Measurements from ENCODE around the gene LYPD1. TPM values are rescaled to one million over a fixed set of nuclear protein-coding genes. Genes with fewer than 3 reads are reported as not detected.

Gene LYPD1
- total and polyA plus RNA-seq, 2 of the 4 experiments (the other 2 are of a cell fraction): 66.1 to 87.6 TPM

- Histone ChIP-seq H3K27me3 (ENCODE audit: control insufficient read depth, insufficient read depth, low read length) (no peaks in the 10 kb centered on the region), H3K14ac (replicated peaks; ENCODE audit: low read depth, low read length) (no peak overlapping the region), H3K4me1 (ENCODE audit: control insufficient read depth, insufficient read depth, low read length) (0 out of 2 replicates have a peak, but pooled peaks cover 2% of the 10 kb centered on the region), H2BK20ac (ENCODE audit: low read depth, low read length) (no peak overlapping the region), H3K4ac (ENCODE audit: low read depth, low read length) (no peak overlapping the region), H3K27ac (ENCODE audit: insufficient read depth, low read length) (no peak overlapping the region), H2BK15ac (ENCODE audit: low read depth, low read length) (no peak overlapping the region), H3K18ac (ENCODE audit: low read depth, low read length) (no peak overlapping the region), H4K5ac (ENCODE audit: low read depth, low read length) (no peak overlapping the region), H2AFZ (replicated peaks; ENCODE audit: low read length, poor library complexity) (no peak overlapping the region), H3K9ac (ENCODE audit: low read depth, low read length) (no peak overlapping the region), H4K20me1 (ENCODE audit: insufficient read depth, low read length) (peaks cover 6% of the 10 kb centered on the region; the same call in 1 of the 2 replicates), H2BK120ac (ENCODE audit: low read depth, low read length) (no peak overlapping the region), H3K4me3 (ENCODE audit: insufficient read depth, low read depth, low read length) (no peak overlapping the region), H3K9me1 (ENCODE audit: insufficient read depth, low read length) (peaks cover 22% of the 10 kb centered on the region), H3K4me2 (ENCODE audit: low read depth, low read length) (no peak overlapping the region), H3K79me1 (ENCODE audit: low read depth in 1 of 2, low read length in 2 of 2) (peaks cover 16 to 58% of the 10 kb centered on the region in 2 experiments; a peak in 3 of 4 replicates), H2AK5ac (ENCODE audit: low read depth, low read length) (no peak overlapping the region), H4K8ac (ENCODE audit: low read depth in 2 of 2, low read length in 2 of 2) (peak overlapping the region in 1 of 2 experiments; percentile 5; a peak in 1 of 4 replicates), H2BK5ac (ENCODE audit: low read depth, low read length, poor library complexity, severe bottlenecking) (no peak overlapping the region), H4K91ac (ENCODE audit: insufficient read depth, low read depth, low read length) (no peak overlapping the region), H3K23ac (ENCODE audit: low read depth, low read length) (no peak overlapping the region), H3K56ac (ENCODE audit: extremely low read depth, insufficient read depth, low read length) (no peak overlapping the region), H2AK9ac (replicated peaks; ENCODE audit: low read depth, low read length, poor library complexity) (no peak overlapping the region), H3K9me3 (ENCODE audit: control insufficient read depth, insufficient read depth, low read length) (no peaks in the 10 kb centered on the region), H3K36me3 (ENCODE audit: control insufficient read depth, insufficient read depth, low read length) (peaks cover 21% of the 10 kb centered on the region)
- dilution Hi-C loops (cut with HindIII; ENCODE audit: low sequenced_read_pairs, unreplicated experiment) (no loop called here), intact Hi-C loops (cut with micrococcal nuclease) (loop anchor here (10.0 kb wide), 1 partner anchor 359 kb away; no protein-coding TSS in a partner anchor), in situ Hi-C loops (cut with MboI; ENCODE audit: low sequenced_read_pairs) (no loop called here)
- DNase-seq (no peak), ATAC-seq (ENCODE audit: low read depth) (no peak)
- ChIA-PET POLR2A (ENCODE audit: unreplicated experiment) (no interaction called here), CTCF (no interaction called here)
- WGBS, 2 experiments (ENCODE audit: extremely low coverage in 2 of 2, insufficient read length in 1 of 2): 91% methylated on average over 6 of the region's 18 CpGs; no CpG with 5 or more reads in 1 of the 2 experiments
- no TSS peak for BruUV-seq (replicated peaks)
- no peak for TF ChIP-seq CEBPB (IDR thresholded peaks at IDR 0.05; ENCODE audit: low read depth, low read length)
- TF ChIP-seq CTCF (conservative IDR thresholded peaks at IDR 0.05; ENCODE audit: low read depth, low read length): no peak
- TF ChIP-seq MAFK (IDR thresholded peaks at IDR 0.05; ENCODE audit: low read depth, low read length): no peak
- no peak for TF ChIP-seq MAZ (IDR thresholded peaks at IDR 0.05; ENCODE audit: borderline replicate concordance, low read depth, low read length)
- no peak for TF ChIP-seq SMC3 (IDR thresholded peaks at IDR 0.05; ENCODE audit: low read depth, low read length)
- TF ChIP-seq FOS (IDR thresholded peaks at IDR 0.05; ENCODE audit: low read depth, low read length): no peak
- no peak for TF ChIP-seq RFX5 (IDR thresholded peaks at IDR 0.05; ENCODE audit: low read depth, low read length)
- no peak for TF ChIP-seq BHLHE40 (IDR thresholded peaks at IDR 0.05; ENCODE audit: low read depth, low read length)
- TF ChIP-seq POLR2A (IDR thresholded peaks at IDR 0.05; ENCODE audit: low read depth, low read length): no peak
- no peak for TF ChIP-seq NFE2L2 (IDR thresholded peaks at IDR 0.05; ENCODE audit: low read depth, low read length)
- TF ChIP-seq RCOR1 (IDR thresholded peaks at IDR 0.05; ENCODE audit: insufficient replicate concordance, low read length): no peak
- TF ChIP-seq MXI1 (IDR thresholded peaks at IDR 0.05; ENCODE audit: borderline replicate concordance, low read depth, low read length): no peak
- TF ChIP-seq USF2 (IDR thresholded peaks at IDR 0.05; ENCODE audit: low read depth, low read length): no peak
- no peak for TF ChIP-seq RAD21 (IDR thresholded peaks at IDR 0.05; ENCODE audit: low read length)
- TF ChIP-seq ELK1 (IDR thresholded peaks at IDR 0.05; ENCODE audit: borderline replicate concordance, low read depth, low read length): no peak
Measured at GRCh38 chr2:132645722-132646539, 24.1 kb downstream of the LYPD1 start.

Data from IMR-90 (cell line).